Neutrophil (primary cell): ENCODE data around the gene FBXO9.

Experiments used
- H3K27ac ChIP-seq: fragments of 200-600 bp; sonication (generic); 2 replicates; pipeline ENCODE4 v1.5.1; 2016; ENCODE audit warnings: mild to moderate bottlenecking, moderate library complexity
- H3K27me3 ChIP-seq: fragments of 200-600 bp; sonication (generic); 2 replicates; pipeline ENCODE4 v1.6.0; 2016; ENCODE audit warnings: mild to moderate bottlenecking
- H3K36me3 ChIP-seq: fragments of 200-600 bp; sonication (generic); 2 replicates; pipeline ENCODE4 v1.5.1; 2017
- H3K4me1 ChIP-seq, 2 experiments: fragments of 200-600 bp in 1 of 2; sonication (generic) in 1 of 2; 1 replicate in 1 of 2; 2 replicates in 1 of 2; pipeline versions ENCODE4 v1.5.1 to v1.6.1; 2013 to 2016; ENCODE audit warnings: low read depth in 1 of 2, low read length in 1 of 2, mild to moderate bottlenecking in 1 of 2, moderate library complexity in 1 of 2; ENCODE audit not compliant: control insufficient read depth in 1 of 2, insufficient read depth in 1 of 2
- H3K4me3 ChIP-seq, 2 experiments: fragments of 200-600 bp in 1 of 2; sonication (generic) in 1 of 2; 1 replicate in 1 of 2; 2 replicates in 1 of 2; pipeline ENCODE4 v1.5.1; 2013 to 2016; ENCODE audit warnings: low read depth in 1 of 2, low read length in 1 of 2, mild to moderate bottlenecking in 1 of 2, moderate library complexity in 1 of 2
- H3K9me3 ChIP-seq: fragments of 200-600 bp; sonication (generic); 2 replicates; pipeline ENCODE4 v1.5.1; 2016
- TF ChIP-seq, protein P1 (sequence below): fragments of 200-600 bp; sonication (generic); IDR thresholded peaks from 2 replicates; pipeline ENCODE4 v1.5.1; 2016; ENCODE audit warnings: antibody characterized with exemption

Gene FBXO9

GRCh38 chr6:53143710-53144109, 78.5 kb downstream of the FBXO9 start:
- Histone ChIP-seq H3K4me1 (peaks cover 0 to 3% of the 10 kb centered on the region in 2 experiments), H3K4me3 (no peak overlapping the region), H3K27ac (no peak overlapping the region), H3K9me3 (no peaks in the 10 kb centered on the region), H3K36me3 (no peaks in the 10 kb centered on the region), H3K27me3 (no peaks in the 10 kb centered on the region)
- TF ChIP-seq, protein P1, sequence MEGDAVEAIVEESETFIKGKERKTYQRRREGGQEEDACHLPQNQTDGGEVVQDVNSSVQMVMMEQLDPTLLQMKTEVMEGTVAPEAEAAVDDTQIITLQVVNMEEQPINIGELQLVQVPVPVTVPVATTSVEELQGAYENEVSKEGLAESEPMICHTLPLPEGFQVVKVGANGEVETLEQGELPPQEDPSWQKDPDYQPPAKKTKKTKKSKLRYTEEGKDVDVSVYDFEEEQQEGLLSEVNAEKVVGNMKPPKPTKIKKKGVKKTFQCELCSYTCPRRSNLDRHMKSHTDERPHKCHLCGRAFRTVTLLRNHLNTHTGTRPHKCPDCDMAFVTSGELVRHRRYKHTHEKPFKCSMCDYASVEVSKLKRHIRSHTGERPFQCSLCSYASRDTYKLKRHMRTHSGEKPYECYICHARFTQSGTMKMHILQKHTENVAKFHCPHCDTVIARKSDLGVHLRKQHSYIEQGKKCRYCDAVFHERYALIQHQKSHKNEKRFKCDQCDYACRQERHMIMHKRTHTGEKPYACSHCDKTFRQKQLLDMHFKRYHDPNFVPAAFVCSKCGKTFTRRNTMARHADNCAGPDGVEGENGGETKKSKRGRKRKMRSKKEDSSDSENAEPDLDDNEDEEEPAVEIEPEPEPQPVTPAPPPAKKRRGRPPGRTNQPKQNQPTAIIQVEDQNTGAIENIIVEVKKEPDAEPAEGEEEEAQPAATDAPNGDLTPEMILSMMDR, result no peak

DNA sequence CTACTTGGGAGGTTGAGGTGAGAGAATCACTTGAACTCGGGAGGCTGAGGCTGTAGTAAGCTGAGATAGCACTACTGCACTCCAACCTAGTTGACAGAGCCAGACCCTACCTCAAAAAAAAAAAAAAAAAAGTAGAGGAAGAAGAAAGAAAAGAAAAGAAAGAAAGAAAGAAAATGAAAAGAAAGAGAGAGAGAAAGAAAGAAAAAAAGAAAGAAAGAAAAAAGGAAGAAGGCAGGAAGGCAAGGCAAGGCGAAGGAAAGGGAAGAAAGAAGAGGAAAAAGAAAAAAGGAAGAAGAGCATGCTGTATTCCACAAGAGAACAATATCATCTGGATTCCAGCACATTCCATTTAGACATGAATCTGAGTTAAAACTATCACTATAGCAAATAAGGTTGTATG, 79.6 kb downstream of the FBXO9 start:
- TF ChIP-seq, protein P1, result no peak
- no peak overlapping the region for H3K27ac ChIP-seq
- no peaks in the 10 kb centered on the region for H3K9me3 ChIP-seq
- H3K36me3 ChIP-seq, result no peaks in the 10 kb centered on the region
- peaks cover 0 to 3% of the 10 kb centered on the region in 2 experiments for H3K4me1 ChIP-seq
- no peaks in the 10 kb centered on the region for H3K27me3 ChIP-seq
- no peak overlapping the region for H3K4me3 ChIP-seq

DNA sequence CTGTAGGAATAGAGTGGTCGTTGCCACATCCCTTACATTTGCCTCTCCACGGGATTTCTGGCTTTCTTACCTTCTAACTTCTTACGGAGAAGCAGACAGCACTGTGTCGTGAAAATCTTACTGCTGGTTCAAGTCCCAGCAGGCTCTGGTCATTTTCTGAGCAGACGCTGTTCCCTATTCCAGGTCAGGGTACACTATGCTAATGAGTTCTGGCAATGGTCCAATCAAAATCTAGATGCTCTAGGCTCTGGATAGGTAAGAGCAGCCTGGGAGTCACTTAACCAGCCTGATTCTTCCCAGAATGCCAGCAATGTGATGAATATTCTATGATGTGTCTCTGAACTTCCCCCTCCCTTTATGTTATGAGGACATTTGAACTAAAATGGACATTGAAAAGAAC, 83.5 kb downstream of the FBXO9 start, which contains the start of gene GCM1:
Gene GCM1 (minus strand): TSS at position 158 of the 400 bp plus-strand sequence. CDS start 3,209 bp downstream, outside the sequence.
- Histone ChIP-seq H3K36me3 (no peaks in the 10 kb centered on the region), H3K4me3 (no peak within 1 kb of the TSS), H3K27ac (no peak within 1 kb of the TSS), H3K4me1 (peaks cover 0 to 3% of the 10 kb centered on the region in 2 experiments), H3K27me3 (no peaks in the 10 kb centered on the region), H3K9me3 (no peaks in the 10 kb centered on the region)
- TF ChIP-seq, protein P1, result no peak
